GM12874 (cell line): Measurements from ENCODE around the gene MICAL3.

Experiments used
- TF ChIP-seq, protein P1 (sequence below): IDR thresholded peaks from 2 replicates; pipeline ENCODE4 v1.5.1; 2011; ENCODE audit warnings: low read depth, mild to moderate bottlenecking, control low read depth, low read length, moderate library complexity; ENCODE audit not compliant: insufficient read depth

The MICAL3 gene

DNA sequence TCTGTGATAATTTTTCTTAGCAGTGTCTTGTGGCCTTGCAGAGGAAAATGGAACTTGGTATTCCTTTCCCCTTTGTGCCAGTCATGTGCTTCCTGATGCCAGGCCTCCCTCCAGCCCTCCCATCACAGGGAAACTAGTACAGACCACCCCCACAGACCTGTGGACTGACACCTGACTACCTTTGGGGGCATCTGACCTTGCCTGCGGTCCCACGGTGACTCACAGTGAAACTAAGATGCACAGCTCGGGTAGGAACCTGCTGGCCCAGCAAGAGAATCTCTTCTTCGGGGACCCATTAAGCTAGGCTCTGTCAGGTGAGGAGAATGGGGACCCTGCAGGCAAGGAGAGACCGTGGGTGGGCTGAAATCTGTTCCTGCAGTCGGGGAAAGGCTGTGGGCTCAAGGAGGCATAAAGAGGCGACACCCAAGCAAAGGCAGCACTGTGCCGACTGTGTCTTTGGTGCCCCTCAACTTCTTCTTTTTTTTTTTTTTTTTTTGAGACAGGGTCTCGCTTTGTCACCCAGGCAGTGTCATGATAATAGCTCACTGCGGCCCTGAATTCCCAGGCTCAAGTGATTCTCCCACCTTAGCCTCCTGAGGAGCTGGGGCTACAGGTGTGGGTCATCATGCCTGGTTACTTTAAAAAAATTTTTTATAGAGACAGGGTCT is 32.6 kb upstream of the MICAL3 start:
- TF ChIP-seq, protein P1, sequence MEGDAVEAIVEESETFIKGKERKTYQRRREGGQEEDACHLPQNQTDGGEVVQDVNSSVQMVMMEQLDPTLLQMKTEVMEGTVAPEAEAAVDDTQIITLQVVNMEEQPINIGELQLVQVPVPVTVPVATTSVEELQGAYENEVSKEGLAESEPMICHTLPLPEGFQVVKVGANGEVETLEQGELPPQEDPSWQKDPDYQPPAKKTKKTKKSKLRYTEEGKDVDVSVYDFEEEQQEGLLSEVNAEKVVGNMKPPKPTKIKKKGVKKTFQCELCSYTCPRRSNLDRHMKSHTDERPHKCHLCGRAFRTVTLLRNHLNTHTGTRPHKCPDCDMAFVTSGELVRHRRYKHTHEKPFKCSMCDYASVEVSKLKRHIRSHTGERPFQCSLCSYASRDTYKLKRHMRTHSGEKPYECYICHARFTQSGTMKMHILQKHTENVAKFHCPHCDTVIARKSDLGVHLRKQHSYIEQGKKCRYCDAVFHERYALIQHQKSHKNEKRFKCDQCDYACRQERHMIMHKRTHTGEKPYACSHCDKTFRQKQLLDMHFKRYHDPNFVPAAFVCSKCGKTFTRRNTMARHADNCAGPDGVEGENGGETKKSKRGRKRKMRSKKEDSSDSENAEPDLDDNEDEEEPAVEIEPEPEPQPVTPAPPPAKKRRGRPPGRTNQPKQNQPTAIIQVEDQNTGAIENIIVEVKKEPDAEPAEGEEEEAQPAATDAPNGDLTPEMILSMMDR: no peak

DNA sequence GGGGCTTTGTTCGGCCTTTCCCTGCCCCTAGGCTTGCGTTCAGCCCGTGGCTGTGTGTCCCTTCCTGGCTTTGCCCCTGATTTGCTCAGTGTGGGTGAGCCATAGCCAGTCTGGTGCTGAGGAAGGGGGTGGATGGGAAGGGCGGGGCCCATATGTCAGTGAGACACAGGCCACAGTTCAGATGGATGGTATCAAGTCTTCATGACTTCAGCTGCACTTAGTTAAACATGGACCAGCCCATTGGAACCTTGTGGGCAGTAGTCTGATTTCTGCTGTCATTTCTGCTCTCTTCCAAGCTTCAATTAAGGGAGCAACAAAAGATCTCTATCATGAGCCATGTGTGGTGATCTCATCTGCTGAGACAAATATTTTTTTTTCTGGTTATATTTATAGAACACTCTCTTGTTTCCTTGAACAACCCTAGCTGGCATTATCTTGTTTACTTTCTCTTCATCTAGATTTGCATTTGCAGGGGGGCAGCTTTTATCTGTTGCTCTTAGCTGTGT is 31.9 kb upstream of the MICAL3 start:
- TF ChIP-seq, protein P1: no peak

DNA sequence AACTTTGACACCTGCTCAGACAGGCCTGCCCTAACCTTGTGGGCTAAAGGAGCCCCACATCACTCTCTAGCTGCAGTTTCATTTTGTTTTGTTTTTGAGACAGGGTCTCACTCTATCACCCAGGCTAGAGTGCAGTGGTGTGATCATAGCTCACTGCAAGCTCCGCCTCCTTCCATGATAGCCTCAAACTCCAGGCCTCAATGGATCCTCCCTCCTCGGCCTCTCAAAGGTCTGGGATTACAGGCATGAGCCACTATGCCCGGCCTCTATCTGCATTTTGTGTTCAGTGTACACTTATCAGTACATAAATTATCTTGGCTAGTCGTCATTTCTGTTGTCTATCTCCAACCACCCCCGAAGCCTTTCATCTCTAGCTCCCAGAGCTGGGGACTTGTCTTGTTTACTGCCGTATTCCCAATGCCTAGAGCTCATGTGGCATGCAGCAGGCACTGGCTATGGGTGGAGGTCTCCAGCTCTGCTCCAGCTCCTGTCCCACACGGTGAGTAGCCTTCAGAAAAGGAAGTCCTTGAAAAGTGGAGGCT is 31.3 kb upstream of the MICAL3 start:
- TF ChIP-seq, protein P1: no peak

DNA sequence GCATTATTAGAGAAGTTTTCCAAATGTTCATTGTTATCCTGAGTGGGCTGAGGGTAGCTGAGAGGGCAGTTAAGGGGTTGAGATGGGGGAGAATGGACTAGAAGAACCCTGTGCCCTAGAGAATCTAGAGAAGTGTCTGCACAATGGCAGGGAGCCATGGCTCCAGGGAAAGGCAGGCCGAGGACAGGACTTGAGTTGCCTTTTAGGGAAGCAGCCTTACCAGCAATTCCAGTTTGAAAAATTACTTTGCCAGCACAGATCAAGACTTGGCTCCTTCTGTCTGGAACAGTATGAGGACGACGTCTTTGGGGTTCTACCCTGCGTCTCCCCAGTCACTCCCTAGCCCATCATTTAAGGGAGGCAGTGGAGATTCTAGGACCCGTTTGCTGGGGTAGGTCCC is 25.7 kb upstream of the MICAL3 start:
- TF ChIP-seq, protein P1: no peak

DNA sequence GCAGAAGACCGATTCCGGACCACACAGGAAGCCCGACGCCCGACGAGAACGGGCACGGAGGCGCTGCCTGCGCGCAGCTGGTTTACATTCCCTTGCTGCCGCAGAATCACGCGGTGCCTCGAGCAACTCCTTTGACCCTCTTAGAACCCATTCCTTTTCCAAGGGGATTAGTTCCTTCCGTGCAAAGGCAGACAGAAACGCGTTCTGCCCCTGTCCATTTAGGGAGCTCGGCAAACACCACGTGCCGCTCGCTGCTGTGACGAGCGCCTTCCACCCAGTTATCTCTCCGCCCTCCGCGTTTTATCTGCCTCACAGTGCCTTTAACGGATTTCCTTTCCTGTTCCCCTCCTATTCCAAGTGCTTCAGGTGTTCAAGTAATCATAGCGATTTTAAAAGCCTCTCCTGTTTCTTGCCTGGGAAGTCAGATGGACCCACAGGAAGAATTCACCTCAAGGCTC is 24.1 kb upstream of the MICAL3 start:
- TF ChIP-seq, protein P1: no peak

DNA sequence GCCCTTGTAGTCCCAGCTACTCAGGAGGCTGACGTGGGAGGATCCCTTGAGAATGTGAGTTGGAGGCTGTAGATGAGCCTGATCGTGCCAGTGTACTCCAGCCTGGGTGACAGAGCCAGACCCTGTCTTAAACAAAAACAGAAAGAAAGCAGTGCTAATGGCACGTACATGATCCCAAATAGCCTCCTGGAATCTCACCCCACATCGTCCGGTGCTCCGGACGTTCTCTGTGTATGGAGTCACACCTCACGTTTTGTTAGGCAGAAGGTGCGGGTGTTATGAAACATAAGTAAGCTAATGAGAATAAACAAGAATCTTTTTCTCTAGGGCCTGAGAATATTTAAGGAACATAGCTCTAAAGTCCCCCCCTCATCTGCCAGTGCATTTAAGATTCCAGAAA is 23.7 kb upstream of the MICAL3 start:
- TF ChIP-seq, protein P1: no peak

DNA sequence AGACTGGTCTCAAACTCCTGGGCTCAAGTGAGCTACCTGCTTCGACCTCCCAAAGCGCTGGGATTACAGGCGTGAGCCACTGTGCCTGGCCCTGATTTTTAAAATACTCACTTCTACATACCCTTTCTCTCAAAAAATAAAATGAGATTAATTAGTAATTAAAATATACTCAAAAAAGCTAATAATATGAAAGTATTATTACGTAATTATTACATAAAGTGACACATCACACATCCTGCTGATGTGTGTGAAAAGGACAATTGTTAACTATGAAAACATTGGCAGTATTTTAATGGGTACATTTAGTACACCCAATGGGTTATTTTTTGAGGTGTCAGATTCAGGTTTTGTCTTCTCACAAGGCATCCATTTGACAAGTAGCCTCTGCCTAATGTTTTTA is 21.4 kb upstream of the MICAL3 start:
- TF ChIP-seq, protein P1: no peak
